T47D (cell line): ENCODE results near the gene GPX8.

Experiments used
- DNase-seq, 2 experiments: peaks; one replicate each; pipeline versions ENCODE4 v3.0.0 to v3.0.0-alpha.2; 2011 to 2012; ENCODE audit warnings: low read depth in 1 of 2, low spot score in 1 of 2
- JUND ChIP-seq: IDR thresholded peaks from 2 replicates; pipeline ENCODE4 v1.6.1; 2012; ENCODE audit warnings: low read depth
- in situ Hi-C: cut with HindIII; loops from 2 replicates; pipeline ENCODE4 v1.10.0; 2016; ENCODE audit warnings: low sequenced_read_pairs, low pct_unique_long_range_greater_than_20kb

GPX8 gene

GRCh38 chr5:55177078-55177477, 17.1 kb downstream of the GPX8 start:
- no peak for TF ChIP-seq JUND
- DNase-seq: no peak
- in situ Hi-C loops: no loop called here

- DNase-seq: no peak
- in situ Hi-C loops: no loop called here
- TF ChIP-seq JUND: no peak
These were observed 20.0 kb downstream of the GPX8 start for GRCh38 chr5:55180016-55180415.

- peak; percentile 52 to 88 for DNase-seq
- no peak for TF ChIP-seq JUND
- in situ Hi-C loops: no loop called here
These were observed 27.4 kb downstream of the GPX8 start for GRCh38 chr5:55187370-55187769.

- peak; percentile 90 for TF ChIP-seq JUND
- DNase-seq: peak; percentile 68 to 96
These were observed 28.9 kb downstream of the GPX8 start for GRCh38 chr5:55188656-55189540.

GRCh38 chr5:55191165-55191564, 31.2 kb downstream of the GPX8 start:
- no peak for TF ChIP-seq JUND
- DNase-seq: no peak
- in situ Hi-C loops: no loop called here

More at GRCh38 chr5:55188656-55189540, 28.9 kb downstream of the GPX8 start:
- in situ Hi-C loops: no loop called here

- no peak for TF ChIP-seq JUND
- in situ Hi-C loops: no loop called here
- no peak for DNase-seq
These were observed 45.0 kb downstream of the GPX8 start for GRCh38 chr5:55205001-55205400.

GRCh38 chr5:55211184-55211874, 51.4 kb downstream of the GPX8 start:
- DNase-seq: peak in 1 of 2 experiments; percentile 91
- TF ChIP-seq JUND: peak; percentile 35
- in situ Hi-C loops: no loop called here
